Measurements from ENCODE around the gene NRIP3. TPM values are rescaled to one million over a fixed set of nuclear protein-coding genes. Genes with fewer than 3 reads are reported as not detected.
A peak's percentile ranks its signal among the peaks of the same experiment; 100 is the strongest.

Gene NRIP3
- 0.32 TPM in 1 of 2 replicates, not detected in the other for total RNA-seq

- ChIA-PET CTCF (no interaction called here), POLR2A (interaction anchor here (1.8 kb wide), 1 partner anchor 39 kb away, joined by 6 read pairs; the partner anchor contains the start of gene TMEM9B)
- intact Hi-C loops (cut with micrococcal nuclease) = loop anchor here (2.0 kb wide), 1 partner anchor 39 kb away; the partner anchor contains the start of gene TMEM9B
- Mint-ChIP-seq H3K36me3 (ENCODE audit: low read depth) (no peaks in the 10 kb centered on the region), H3K9me3 (no peaks in the 10 kb centered on the region), H3K4me3 (peak within 1 kb of the TSS; percentile 77), H3K4me1 (peaks cover 15% of the 10 kb centered on the region), H3K27ac (no peak within 1 kb of the TSS), H3K27me3 (peaks cover 40% of the 10 kb centered on the region)
- ATAC-seq (ENCODE audit: low read depth) (peak; percentile 86), DNase-seq (peak; percentile 66)
- TF ChIP-seq CTCF (IDR thresholded peaks at IDR 0.05) = no peak
These were observed at the start of gene NRIP3 for GRCh38 chr11:9003573-9004182. NRIP3 (minus strand) TSS chr11:9004001; CDS start chr11:9003935, 66 bp downstream.

- CTCF ChIA-PET = no interaction called here
- no peak for TF ChIP-seq CTCF (IDR thresholded peaks at IDR 0.05)
- no peak for ATAC-seq (ENCODE audit: low read depth)
These were observed 48.5 kb upstream of the NRIP3 start for GRCh38 chr11:9052316-9052715.

GRCh38 chr11:9049959-9050358 is 46.2 kb upstream of the NRIP3 start:
- intact Hi-C loops (cut with micrococcal nuclease) = no loop called here
- ATAC-seq (ENCODE audit: low read depth) = no peak
- no peak for TF ChIP-seq CTCF (IDR thresholded peaks at IDR 0.05)
- Mint-ChIP-seq H3K27ac (no peak overlapping the region), H3K9me3 (no peaks in the 10 kb centered on the region), H3K36me3 (ENCODE audit: low read depth) (no peaks in the 10 kb centered on the region), H3K4me1 (no peaks in the 10 kb centered on the region), H3K4me3 (no peak overlapping the region), H3K27me3 (no peaks in the 10 kb centered on the region)
- no peak for DNase-seq
- ChIA-PET POLR2A (no interaction called here), CTCF (no interaction called here)

More at GRCh38 chr11:9052316-9052715, 48.5 kb upstream of the NRIP3 start:
- Mint-ChIP-seq H3K4me3 (no peak overlapping the region), H3K27me3 (peaks cover 4% of the 10 kb centered on the region), H3K27ac (no peak overlapping the region), H3K9me3 (no peaks in the 10 kb centered on the region), H3K4me1 (no peaks in the 10 kb centered on the region), H3K36me3 (ENCODE audit: low read depth) (no peaks in the 10 kb centered on the region)
- POLR2A ChIA-PET = no interaction called here
- DNase-seq = no peak
- intact Hi-C loops (cut with micrococcal nuclease) = no loop called here

GRCh38 chr11:9047964-9048523 is 44.2 kb upstream of the NRIP3 start:
- intact Hi-C loops (cut with micrococcal nuclease) = no loop called here
- POLR2A ChIA-PET = no interaction called here
- H3K27ac Mint-ChIP-seq = no peak overlapping the region
- CTCF ChIA-PET = no interaction called here
- no peaks in the 10 kb centered on the region for H3K9me3 Mint-ChIP-seq
- ATAC-seq (ENCODE audit: low read depth) (no peak), DNase-seq (no peak)
- H3K4me3 Mint-ChIP-seq = no peak overlapping the region
- H3K36me3 Mint-ChIP-seq (ENCODE audit: low read depth) = no peaks in the 10 kb centered on the region
- no peaks in the 10 kb centered on the region for H3K27me3 Mint-ChIP-seq
- no peak for TF ChIP-seq CTCF (IDR thresholded peaks at IDR 0.05)
- H3K4me1 Mint-ChIP-seq = no peaks in the 10 kb centered on the region

- intact Hi-C loops (cut with micrococcal nuclease) = no loop called here
- H3K9me3 Mint-ChIP-seq = no peaks in the 10 kb centered on the region
- ATAC-seq (ENCODE audit: low read depth) = no peak
- CTCF ChIA-PET = no interaction called here
- no peak for TF ChIP-seq CTCF (IDR thresholded peaks at IDR 0.05)
- H3K27me3 Mint-ChIP-seq = no peaks in the 10 kb centered on the region
- no peaks in the 10 kb centered on the region for H3K4me1 Mint-ChIP-seq
- DNase-seq = no peak
- no peak overlapping the region for H3K4me3 Mint-ChIP-seq
- POLR2A ChIA-PET = no interaction called here
- no peak overlapping the region for H3K27ac Mint-ChIP-seq
- no peaks in the 10 kb centered on the region for H3K36me3 Mint-ChIP-seq (ENCODE audit: low read depth)
These were observed 42.7 kb upstream of the NRIP3 start for GRCh38 chr11:9046481-9046880.
